Keratinocyte (primary cell): ENCODE measurements around the gene MYORG. TPM values are rescaled to one million over a fixed set of nuclear protein-coding genes. Genes with fewer than 3 reads are reported as not detected.

ENCODE experiments used
- DNase-seq: peaks from one replicate; pipeline ENCODE4 v3.0.0-alpha.2; 2011; ENCODE audit warnings: low read depth, missing footprints, low spot score
- FAIRE-seq: peaks from 2 replicates; lab custom pipeline; 2011; peaks lifted over from hg19 to GRCh38; lab: Jason Lieb, UNC
- H2AFZ ChIP-seq: 2 replicates; pipeline ENCODE4 v1.6.0; 2012; ENCODE audit warnings: low read length, control low read depth, inconsistent platforms; ENCODE audit not compliant: control insufficient read depth
- H3K27ac ChIP-seq: 2 replicates; pipeline ENCODE4 v1.5.1; 2011; ENCODE audit warnings: low read length; ENCODE audit not compliant: control insufficient read depth, insufficient read depth
- H3K27me3 ChIP-seq: 3 replicates; pipeline ENCODE4 v1.6.0; 2011; ENCODE audit warnings: low read length; ENCODE audit not compliant: control insufficient read depth, insufficient read depth; ENCODE audit errors: extremely low read depth
- H3K36me3 ChIP-seq, 2 experiments: 2 replicates in 1 of 2; 3 replicates in 1 of 2; pipeline ENCODE4 v1.5.1; 2011; ENCODE audit warnings: low read length in 2 of 2, mild to moderate bottlenecking in 1 of 2; ENCODE audit not compliant: control insufficient read depth in 2 of 2, insufficient read depth in 2 of 2; ENCODE audit errors: extremely low read depth in 1 of 2
- H3K4me1 ChIP-seq: 3 replicates; pipeline ENCODE4 v1.5.1; 2011; ENCODE audit warnings: low read length; ENCODE audit not compliant: control insufficient read depth, insufficient read depth; ENCODE audit errors: extremely low read depth
- H3K4me2 ChIP-seq: 3 replicates; pipeline ENCODE4 v1.6.0; 2011; ENCODE audit warnings: low read depth, low read length; ENCODE audit not compliant: control insufficient read depth, insufficient read depth; ENCODE audit errors: extremely low read depth
- H3K4me3 ChIP-seq, 3 experiments: fragments of 200-600 bp in 1 of 3; sonication (generic) in 1 of 3; 2 replicates in 2 of 3; 3 replicates in 1 of 3; pipeline ENCODE4 v1.5.1; 2011 to 2016; ENCODE audit warnings: low read length in 3 of 3, mild to moderate bottlenecking in 3 of 3, control low read depth in 2 of 3, inconsistent platforms in 1 of 3, low read depth in 1 of 3, mixed read lengths in 1 of 3, mixed run types in 1 of 3, moderate library complexity in 1 of 3; ENCODE audit not compliant: control insufficient read depth in 2 of 3, insufficient read depth in 2 of 3; ENCODE audit errors: extremely low read depth in 1 of 3
- H3K79me2 ChIP-seq: 2 replicates; pipeline ENCODE4 v1.6.0; 2012; ENCODE audit warnings: low read length; ENCODE audit not compliant: control insufficient read depth, insufficient read depth
- H3K9ac ChIP-seq: 3 replicates; pipeline ENCODE4 v1.6.0; 2011; ENCODE audit warnings: low read length; ENCODE audit not compliant: control insufficient read depth, insufficient read depth; ENCODE audit errors: extremely low read depth
- H3K9me1 ChIP-seq: 3 replicates; pipeline ENCODE4 v1.6.0; 2011; ENCODE audit warnings: low read length; ENCODE audit not compliant: control insufficient read depth, insufficient read depth; ENCODE audit errors: extremely low read depth
- H3K9me3 ChIP-seq: 2 replicates; pipeline ENCODE4 v1.5.1; 2012; ENCODE audit warnings: low read depth, low read length; ENCODE audit not compliant: control insufficient read depth
- H4K20me1 ChIP-seq: 3 replicates; pipeline ENCODE4 v1.6.0; 2011; ENCODE audit warnings: low read length; ENCODE audit not compliant: control insufficient read depth, insufficient read depth; ENCODE audit errors: extremely low read depth
- CTCF ChIP-seq, 3 experiments: IDR thresholded peaks in 1 of 3; conservative IDR thresholded peaks in 1 of 3; optimal IDR thresholded peaks in 1 of 3; 2 replicates in 2 of 3; 3 replicates in 1 of 3; pipeline versions ENCODE3 to v1.5.1; 2011; ENCODE audit warnings: low read length in 3 of 3, mild to moderate bottlenecking in 3 of 3, moderate library complexity in 2 of 3, control low read depth in 1 of 3, inconsistent platforms in 1 of 3; ENCODE audit not compliant: insufficient read depth in 2 of 3; ENCODE audit errors: extremely low read depth in 1 of 3
- EZH2 ChIP-seq: IDR thresholded peaks from one replicate; pipeline ENCODE4 v1.6.1; 2012; ENCODE audit warnings: inconsistent platforms, mild to moderate bottlenecking, low read length, moderate library complexity
- dilution Hi-C: fragments of 300-500 bp; cut with MboI; formaldehyde crosslinking; loops from one replicate; pipeline ENCODE4 v1.7.0; 2020; ENCODE audit warnings: low sequenced_read_pairs; ENCODE audit not compliant: extremely low pct_ligation_motif_present
- polyA plus RNA-seq, 5 experiments: library from polyadenylated mRNA; depleted of rRNA in 3 of 5; stranded (reverse) in 3 of 5; stranded (forward) in 1 of 5; unstranded in 1 of 5; fragments of >200 nt; gene quantifications; 1 replicate in 1 of 5; 2 replicates in 3 of 5; 3 replicates in 1 of 5; pipeline versions ENCODE4 v1.2.1 to v1.2.3, GENCODE V29; 2011 to 2012; ENCODE audit warnings: missing spikeins in 2 of 5, low read depth in 1 of 5, low replicate concordance in 1 of 5

The MYORG gene
- polyA plus RNA-seq, 1 donor (not counting 4 experiments of a cell fraction or from before 2014, with no cell fraction given) = 3.1 TPM

GRCh38 chr9:34346873-34347799 is 29.6 kb downstream of the MYORG start:
- no peaks in the 10 kb centered on the region for H3K9me3 ChIP-seq
- dilution Hi-C loops = no loop called here

GRCh38 chr9:34343605-34344004 is 33.1 kb downstream of the MYORG start:
- dilution Hi-C loops = no loop called here
- Histone ChIP-seq H3K9ac (no peak overlapping the region), H3K4me1 (no peaks in the 10 kb centered on the region), H3K4me3 (no peak overlapping the region), H3K36me3 (peaks cover 16 to 19% of the 10 kb centered on the region in 2 experiments), H3K27ac (no peak overlapping the region), H3K4me2 (no peak overlapping the region), H3K9me1 (no peaks in the 10 kb centered on the region), H2AFZ (no peak overlapping the region), H3K27me3 (no peaks in the 10 kb centered on the region), H4K20me1 (no peaks in the 10 kb centered on the region), H3K9me3 (no peaks in the 10 kb centered on the region), H3K79me2 (no peaks in the 10 kb centered on the region)
- FAIRE-seq (no peak), DNase-seq (no peak)
- TF ChIP-seq CTCF (optimal IDR thresholded peaks at IDR 0.05 in 1 of 3, IDR thresholded peaks at IDR 0.05 in 1 of 3, conservative IDR thresholded peaks at IDR 0.05 in 1 of 3; ENCODE audit: extremely low read depth in 1 of 3, insufficient read depth in 2 of 3, low read length in 3 of 3) (no peak), EZH2 (no peak)

More at GRCh38 chr9:34346873-34347799, 29.6 kb downstream of the MYORG start:
- Histone ChIP-seq H3K4me2 (no peak overlapping the region), H3K9ac (no peak overlapping the region), H3K4me1 (no peaks in the 10 kb centered on the region), H3K27me3 (no peaks in the 10 kb centered on the region), H2AFZ (no peak overlapping the region), H3K27ac (no peak overlapping the region), H3K4me3 (no peak overlapping the region), H3K36me3 (peaks cover 4 to 7% of the 10 kb centered on the region in 2 experiments), H4K20me1 (no peaks in the 10 kb centered on the region), H3K9me1 (no peaks in the 10 kb centered on the region), H3K79me2 (no peaks in the 10 kb centered on the region)
- FAIRE-seq (no peak), DNase-seq (no peak)
- TF ChIP-seq EZH2 (no peak), CTCF (optimal IDR thresholded peaks at IDR 0.05 in 1 of 3, IDR thresholded peaks at IDR 0.05 in 1 of 3, conservative IDR thresholded peaks at IDR 0.05 in 1 of 3; ENCODE audit: extremely low read depth in 1 of 3, insufficient read depth in 2 of 3, low read length in 3 of 3) (no peak)
